Stimulated activated CD8-positive, alpha-beta memory T cell treated with anti-CD3 and anti-CD28 coated beads, Interleukin-4, amount 100 ng/mL, for 24 hours (primary cell): Measurements from ENCODE around the gene MAN1A1.

ENCODE experiments used
- DNase-seq: peaks from one replicate; pipeline ENCODE4 v3.0.0-alpha.2; 2020; ENCODE audit warnings: low read depth

Gene MAN1A1

GRCh38 chr6:119233312-119233984, 116.1 kb downstream of the MAN1A1 start:
- DNase-seq = no peak

GRCh38 chr6:119231394-119231793, 118.2 kb downstream of the MAN1A1 start:
- DNase-seq = no peak

GRCh38 chr6:119230160-119230559, 119.4 kb downstream of the MAN1A1 start:
- DNase-seq = no peak

- DNase-seq = no peak
Observed at GRCh38 chr6:119227377-119227776, 122.2 kb downstream of the MAN1A1 start.

- no peak for DNase-seq
Observed at GRCh38 chr6:119226089-119226488, 123.5 kb downstream of the MAN1A1 start.

GRCh38 chr6:119224095-119224701, 125.4 kb downstream of the MAN1A1 start:
- no peak for DNase-seq

- no peak for DNase-seq
Observed at GRCh38 chr6:119220452-119220851, 129.1 kb downstream of the MAN1A1 start.

- DNase-seq = no peak
Observed at GRCh38 chr6:119218548-119218947, 131.0 kb downstream of the MAN1A1 start.

GRCh38 chr6:119215885-119216590, 133.5 kb downstream of the MAN1A1 start:
- DNase-seq = no peak

GRCh38 chr6:119215309-119215708, 134.3 kb downstream of the MAN1A1 start:
- DNase-seq = no peak

- no peak for DNase-seq
Observed at GRCh38 chr6:119210596-119210995, 139.0 kb downstream of the MAN1A1 start.

GRCh38 chr6:119209452-119210205, 139.9 kb downstream of the MAN1A1 start:
- no peak for DNase-seq

GRCh38 chr6:119207971-119208725, 141.4 kb downstream of the MAN1A1 start:
- DNase-seq = no peak

- no peak for DNase-seq
Observed at GRCh38 chr6:119207327-119207726, 142.2 kb downstream of the MAN1A1 start.

- no peak for DNase-seq
Observed at GRCh38 chr6:119205911-119206618, 143.5 kb downstream of the MAN1A1 start.

- no peak for DNase-seq
Observed at GRCh38 chr6:119204719-119205118, 144.8 kb downstream of the MAN1A1 start.

- no peak for DNase-seq
Observed at GRCh38 chr6:119201480-119201879, 148.1 kb downstream of the MAN1A1 start.

- DNase-seq = no peak
Observed at GRCh38 chr6:119200512-119201175, 148.9 kb downstream of the MAN1A1 start.

GRCh38 chr6:119197271-119197670, 152.3 kb downstream of the MAN1A1 start:
- DNase-seq = no peak

- DNase-seq = no peak
Observed at GRCh38 chr6:119196715-119197114, 152.8 kb downstream of the MAN1A1 start.

- no peak for DNase-seq
Observed at GRCh38 chr6:119195848-119196247, 153.7 kb downstream of the MAN1A1 start.
